GM15510 (cell line): ENCODE measurements around the gene ZDHHC20.

ENCODE experiments used
- POLR2A ChIP-seq: IDR thresholded peaks from 3 replicates; pipeline ENCODE4 v1.6.1; 2011; ENCODE audit warnings: borderline replicate concordance; ENCODE audit not compliant: insufficient read length; ENCODE audit errors: extremely low read depth

Gene ZDHHC20, protein sequence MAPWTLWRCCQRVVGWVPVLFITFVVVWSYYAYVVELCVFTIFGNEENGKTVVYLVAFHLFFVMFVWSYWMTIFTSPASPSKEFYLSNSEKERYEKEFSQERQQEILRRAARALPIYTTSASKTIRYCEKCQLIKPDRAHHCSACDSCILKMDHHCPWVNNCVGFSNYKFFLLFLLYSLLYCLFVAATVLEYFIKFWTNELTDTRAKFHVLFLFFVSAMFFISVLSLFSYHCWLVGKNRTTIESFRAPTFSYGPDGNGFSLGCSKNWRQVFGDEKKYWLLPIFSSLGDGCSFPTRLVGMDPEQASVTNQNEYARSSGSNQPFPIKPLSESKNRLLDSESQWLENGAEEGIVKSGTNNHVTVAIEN

GRCh38 chr13:21458813-21459701 lies at the start of gene ZDHHC20:
Gene ZDHHC20, minus strand, starts transcription at chr13:21459303. Its CDS starts 132 bp downstream, at chr13:21459171.
- peak; percentile 77 for TF ChIP-seq POLR2A

- TF ChIP-seq POLR2A, result no peak
These were observed 45.3 kb upstream of the ZDHHC20 start for GRCh38 chr13:21504379-21504778.

- TF ChIP-seq POLR2A, result no peak
These were observed 42.6 kb upstream of the ZDHHC20 start for GRCh38 chr13:21501686-21502085.

DNA sequence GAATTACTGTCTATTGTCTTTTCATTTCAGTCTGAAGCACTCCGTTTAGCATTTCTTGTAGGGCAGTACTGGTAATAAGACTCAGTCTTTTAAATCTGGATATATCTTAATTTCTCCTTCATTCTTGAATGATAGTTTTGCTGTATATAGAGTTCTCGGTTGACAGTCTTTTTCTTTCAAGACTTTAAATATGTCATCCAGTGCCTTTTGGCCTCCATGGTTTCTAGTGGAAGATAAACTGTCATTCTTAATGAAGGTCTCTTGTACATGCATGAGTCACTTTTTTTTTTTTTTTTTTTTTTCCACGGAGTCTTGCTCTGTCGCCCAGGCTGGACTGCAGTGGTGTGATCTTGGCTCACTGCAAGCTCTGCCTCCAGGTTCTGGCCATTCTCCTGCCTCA lies 27.2 kb upstream of the ZDHHC20 start:
- no peak for TF ChIP-seq POLR2A

DNA sequence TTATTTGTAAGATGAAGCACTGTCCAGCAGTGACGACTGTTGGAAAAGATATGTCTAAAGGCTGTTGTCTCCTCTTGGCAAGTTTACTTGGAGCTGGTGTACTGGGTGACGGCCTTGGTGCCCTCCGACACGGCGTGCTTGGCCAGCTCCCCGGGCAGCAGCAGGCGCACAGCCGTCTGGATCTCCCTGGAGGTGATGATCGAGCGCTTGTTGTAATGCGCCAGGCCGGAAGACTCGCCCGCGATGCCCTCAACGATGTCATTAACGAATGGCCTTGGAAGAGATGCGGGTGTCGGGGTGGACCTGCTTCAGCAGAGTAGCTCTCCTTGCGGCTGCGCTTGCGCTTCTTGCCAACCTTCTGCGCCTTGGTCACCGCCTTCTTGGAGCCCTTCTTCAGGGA lies 24.6 kb upstream of the ZDHHC20 start:
- TF ChIP-seq POLR2A, result no peak

DNA sequence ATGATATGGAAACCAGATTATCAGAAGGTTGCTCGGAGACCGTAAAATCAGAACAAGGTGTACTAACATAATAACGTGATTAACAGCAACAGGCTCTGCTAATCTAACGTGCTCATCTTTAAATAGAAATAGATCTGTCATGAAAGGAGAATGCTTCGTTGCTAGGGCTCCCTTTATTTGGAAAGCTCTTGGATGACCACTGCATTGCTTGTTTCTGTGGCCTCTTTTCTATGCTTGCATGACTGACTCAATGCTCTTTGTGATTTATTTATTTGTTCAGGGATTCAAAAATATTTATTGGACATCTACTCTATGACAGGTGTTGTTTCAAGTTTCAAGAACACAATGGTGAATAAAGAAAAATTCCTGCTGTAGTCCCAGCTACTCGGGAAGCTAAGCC lies 22.3 kb upstream of the ZDHHC20 start:
- TF ChIP-seq POLR2A, result no peak

- no peak for TF ChIP-seq POLR2A
These were observed 20.0 kb upstream of the ZDHHC20 start for GRCh38 chr13:21478881-21479808.

DNA sequence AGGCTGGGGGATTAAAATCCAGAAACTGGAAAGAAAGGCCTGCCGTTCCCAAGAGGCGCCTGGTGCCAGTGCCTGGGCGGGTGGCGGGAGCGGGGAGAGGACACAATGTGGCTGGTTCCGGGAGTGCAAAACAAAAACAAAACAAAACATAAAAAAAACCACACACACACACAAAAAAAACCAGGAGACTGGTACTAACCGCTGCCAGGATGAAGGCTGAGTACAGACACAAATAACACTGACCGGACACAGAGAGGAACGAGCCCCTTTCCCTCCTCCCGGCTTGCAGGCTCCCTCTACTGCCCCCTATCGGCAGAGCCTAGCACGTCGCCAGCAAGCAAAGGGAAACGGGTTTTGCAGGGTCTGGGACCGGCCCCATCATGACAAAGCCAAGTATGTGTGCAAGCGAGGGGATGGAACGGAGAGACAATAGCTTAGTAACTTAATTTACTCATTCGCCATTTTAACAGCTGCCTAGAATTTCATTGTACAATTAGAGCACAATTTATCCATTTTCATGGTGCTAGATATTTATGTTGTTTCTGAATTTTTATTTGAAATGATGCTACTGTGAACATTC lies 17.9 kb upstream of the ZDHHC20 start:
- no peak for TF ChIP-seq POLR2A

- no peak for TF ChIP-seq POLR2A
These were observed 16.0 kb upstream of the ZDHHC20 start for GRCh38 chr13:21475115-21475514.

GRCh38 chr13:21470785-21471184 lies 11.7 kb upstream of the ZDHHC20 start:
- TF ChIP-seq POLR2A, result no peak

- TF ChIP-seq POLR2A, result no peak
These were observed 7.4 kb upstream of the ZDHHC20 start for GRCh38 chr13:21466527-21466926.

DNA sequence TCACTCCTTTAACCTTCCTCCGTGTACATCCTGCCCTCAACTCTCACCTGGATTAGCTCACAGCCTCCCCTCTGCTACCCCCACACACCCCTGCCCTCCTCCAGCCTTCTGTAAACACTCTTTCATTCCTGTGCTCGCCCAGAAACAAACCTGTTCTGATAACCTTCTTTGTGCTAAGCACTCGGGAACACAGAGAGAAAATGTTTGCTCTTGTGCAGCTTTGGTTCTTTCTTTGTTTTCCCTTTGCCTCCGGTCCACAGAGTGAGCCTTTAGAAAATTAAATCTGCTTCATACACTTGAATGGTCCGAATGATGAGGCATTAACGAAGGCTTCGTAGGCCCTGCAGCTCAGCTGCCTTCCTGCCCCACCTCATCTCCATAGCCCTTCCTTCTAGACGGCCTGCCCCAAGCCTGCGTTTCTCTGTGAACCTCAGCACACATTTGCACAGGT lies 6.6 kb upstream of the ZDHHC20 start:
- TF ChIP-seq POLR2A, result no peak

GRCh38 chr13:21463424-21463823 lies 4.3 kb upstream of the ZDHHC20 start:
- TF ChIP-seq POLR2A, result no peak

- TF ChIP-seq POLR2A, result no peak
These were observed 2.0 kb upstream of the ZDHHC20 start for GRCh38 chr13:21461131-21461530.
